Measurements from ENCODE around the gene MAP2K3.
"Not testable (repeated sequence)": the region's sequence is repeated elsewhere in the genome, so short reads cannot be mapped to it uniquely, and the experiment has no call there.

The MAP2K3 gene

GRCh38 chr17:21296097-21297025, 11.8 kb downstream of the MAP2K3 start:
- DNase-seq (ENCODE audit: low read depth in 2 of 2), result no peak

DNA sequence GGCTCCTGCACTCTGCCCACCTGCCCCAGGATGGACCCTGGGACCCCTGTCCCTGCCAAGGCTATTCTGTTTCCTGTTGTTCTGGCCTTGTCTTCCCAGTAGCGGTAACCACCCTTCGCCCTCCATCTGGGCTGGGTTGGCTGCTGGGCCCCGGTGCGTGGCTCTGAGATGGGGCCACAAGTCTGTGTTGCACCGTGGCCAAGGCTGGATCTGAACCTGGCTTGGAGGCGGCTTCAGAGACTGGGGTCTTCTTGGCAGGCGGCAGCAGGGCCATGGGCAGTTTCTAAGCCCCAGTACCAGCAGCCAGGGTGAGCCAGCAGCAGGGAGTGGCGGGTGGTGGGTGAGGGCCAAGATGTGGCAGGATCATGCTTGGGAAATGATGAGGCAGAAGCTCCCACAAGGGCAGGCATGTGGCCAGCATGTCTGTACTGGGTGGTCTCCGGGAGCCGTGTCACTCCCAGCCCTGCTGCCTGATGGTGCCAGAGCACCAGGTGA, 12.6 kb downstream of the MAP2K3 start:
- DNase-seq (ENCODE audit: low read depth in 2 of 2), result no peak

GRCh38 chr17:21297597-21297996, 13.1 kb downstream of the MAP2K3 start:
- DNase-seq (ENCODE audit: low read depth in 2 of 2), result no peak

GRCh38 chr17:21298056-21298982, 13.8 kb downstream of the MAP2K3 start:
- no peak for DNase-seq (ENCODE audit: low read depth in 2 of 2)

GRCh38 chr17:21298983-21299519, 14.5 kb downstream of the MAP2K3 start:
- DNase-seq (ENCODE audit: low read depth in 2 of 2), result no peak

GRCh38 chr17:21299981-21300600, 15.6 kb downstream of the MAP2K3 start:
- no peak for DNase-seq (ENCODE audit: low read depth in 2 of 2)

DNA sequence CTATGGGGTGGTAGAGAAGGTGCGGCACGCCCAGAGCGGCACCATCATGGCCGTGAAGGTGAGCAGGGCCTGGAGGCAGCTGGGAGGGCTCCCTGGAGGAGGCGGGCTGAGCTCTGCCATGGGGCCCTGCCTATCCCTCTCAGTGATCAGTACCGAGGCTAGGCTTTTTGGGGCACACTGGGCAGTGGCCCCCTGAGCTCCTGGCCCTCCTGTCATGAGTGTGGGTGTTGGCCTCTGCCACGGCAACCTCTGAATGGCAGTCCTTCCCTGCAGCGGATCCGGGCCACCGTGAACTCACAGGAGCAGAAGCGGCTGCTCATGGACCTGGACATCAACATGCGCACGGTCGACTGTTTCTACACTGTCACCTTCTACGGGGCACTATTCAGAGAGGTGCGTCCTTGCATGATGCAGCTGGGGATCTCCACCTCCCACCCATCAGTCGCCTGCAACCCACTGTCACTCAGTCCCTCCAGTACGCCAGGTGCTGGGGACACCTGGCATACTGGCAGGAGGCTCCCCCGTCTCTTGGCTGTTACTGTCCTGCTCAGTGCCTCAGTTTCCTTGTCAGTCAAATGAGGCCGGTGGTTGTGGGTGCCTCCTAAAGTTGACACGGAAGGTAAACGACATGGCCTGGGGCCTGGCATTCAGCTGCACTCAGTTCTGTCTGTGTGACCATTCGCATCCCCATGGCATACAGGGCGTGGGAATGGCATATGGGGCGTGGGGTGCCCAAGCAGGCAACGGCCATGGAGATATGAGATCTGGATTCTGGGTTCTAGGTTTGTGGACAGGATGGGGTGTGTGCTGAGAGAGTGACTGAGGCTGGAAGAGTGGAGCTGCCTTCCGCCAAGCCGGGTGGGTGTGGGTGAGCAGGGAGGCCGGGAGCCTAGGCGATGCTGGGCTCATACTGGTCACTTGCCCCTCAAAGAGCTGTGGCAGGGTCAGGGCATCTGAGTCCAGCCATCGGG, 16.4 kb downstream of the MAP2K3 start:
- DNase-seq (ENCODE audit: low read depth in 2 of 2), result no peak

GRCh38 chr17:21301593-21302550, 17.4 kb downstream of the MAP2K3 start:
- DNase-seq (ENCODE audit: low read depth in 2 of 2), result no peak

GRCh38 chr17:21302711-21303425, 18.4 kb downstream of the MAP2K3 start:
- DNase-seq (ENCODE audit: low read depth in 2 of 2), result no peak

GRCh38 chr17:21303441-21304065, 19.0 kb downstream of the MAP2K3 start:
- DNase-seq (ENCODE audit: low read depth in 2 of 2), result no peak

DNA sequence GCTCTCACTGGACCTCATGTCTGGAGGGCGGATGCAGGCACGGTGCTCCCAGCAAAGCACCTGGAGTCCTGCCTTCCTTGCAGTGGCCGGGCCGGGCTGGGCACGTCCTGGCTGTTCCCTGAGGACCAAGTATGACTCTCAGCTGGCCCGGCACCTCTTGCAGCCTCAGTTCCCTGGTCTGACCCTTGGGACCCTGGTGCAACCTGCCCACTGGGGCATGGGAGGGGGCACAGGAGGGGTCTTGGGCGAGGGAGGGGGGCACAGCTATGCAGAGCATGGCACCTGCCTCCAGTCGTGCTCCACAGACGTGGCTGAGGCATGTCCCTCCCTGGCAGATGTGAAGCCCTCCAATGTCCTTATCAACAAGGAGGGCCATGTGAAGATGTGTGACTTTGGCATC, 19.6 kb downstream of the MAP2K3 start:
- no peak for DNase-seq (ENCODE audit: low read depth in 2 of 2)

- not testable (repeated sequence) for DNase-seq (ENCODE audit: low read depth in 2 of 2)
These were observed 20.1 kb downstream of the MAP2K3 start for GRCh38 chr17:21304551-21305151.

- not testable (repeated sequence) for DNase-seq (ENCODE audit: low read depth in 2 of 2)
These were observed 21.1 kb downstream of the MAP2K3 start for GRCh38 chr17:21305431-21306180.

DNA sequence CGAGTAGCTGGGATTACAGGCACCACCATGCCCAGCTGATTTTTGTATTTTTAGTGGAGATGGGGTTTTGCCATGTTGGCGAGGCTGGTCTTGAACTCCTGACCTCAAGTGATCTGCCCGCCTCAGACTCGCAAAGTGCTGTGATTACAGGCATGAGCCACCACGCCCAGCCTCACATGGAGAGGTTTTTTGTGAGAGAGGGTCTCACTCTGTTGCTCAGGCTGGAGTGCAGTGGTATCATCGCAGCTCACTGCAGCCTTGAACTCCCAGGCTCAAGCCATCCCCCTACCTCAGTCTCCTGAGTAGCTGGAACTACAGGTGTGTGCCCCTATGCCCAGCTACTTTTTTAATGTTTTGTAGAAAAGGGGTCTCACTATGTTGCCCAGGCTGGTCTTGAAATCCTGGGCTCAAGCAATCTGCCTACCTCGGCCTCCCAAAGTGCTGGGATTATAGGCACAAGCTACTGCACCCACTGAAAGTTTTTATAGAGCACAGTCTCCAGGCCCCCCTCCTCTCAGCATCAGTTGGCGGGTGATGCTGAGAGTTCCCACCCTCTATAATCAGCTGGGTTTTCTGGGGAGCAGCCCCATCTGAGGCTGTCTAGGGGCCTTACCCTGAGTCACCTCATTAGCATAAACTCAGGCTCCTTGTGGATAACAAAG, 22.2 kb downstream of the MAP2K3 start:
- DNase-seq (ENCODE audit: low read depth in 2 of 2), result not testable (repeated sequence)

GRCh38 chr17:21307273-21307625, 22.7 kb downstream of the MAP2K3 start:
- not testable (repeated sequence) for DNase-seq (ENCODE audit: low read depth in 2 of 2)

GRCh38 chr17:21308931-21309381, 24.4 kb downstream of the MAP2K3 start:
- DNase-seq (ENCODE audit: low read depth in 2 of 2), result not testable (repeated sequence)
